HCEC 1CT (cell line): ENCODE results near the gene GTF3C6.
"Not testable (repeated sequence)": the region's sequence is repeated elsewhere in the genome, so short reads cannot be mapped to it uniquely, and the experiment has no call there.

Experiments
- DNase-seq: peaks from one replicate; pipeline ENCODE4 v3.0.0-alpha.2; 2017

The GTF3C6 gene

GRCh38 chr6:110980227-110980626 lies 21.7 kb downstream of the GTF3C6 start:
- no peak for DNase-seq

DNA sequence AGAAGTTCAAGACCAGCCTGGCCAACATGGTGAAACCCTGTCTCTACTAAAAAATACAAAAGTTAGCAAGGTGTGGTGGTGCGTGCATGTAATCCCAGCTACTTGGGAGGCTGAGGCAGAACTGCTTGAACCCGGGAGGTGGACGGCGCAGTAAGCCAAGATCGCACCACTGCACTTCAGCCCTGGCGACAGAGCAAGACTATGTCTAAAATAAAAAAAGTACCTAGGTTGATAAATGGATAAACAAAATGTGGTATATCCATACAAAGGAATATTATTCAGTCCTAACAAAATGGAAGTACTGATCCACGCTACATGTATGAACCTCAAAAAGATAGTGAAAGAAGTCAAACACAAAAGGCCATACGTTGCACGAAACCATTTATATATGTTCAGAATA lies 22.1 kb downstream of the GTF3C6 start:
- DNase-seq, result no peak

GRCh38 chr6:110981202-110981600 lies 22.7 kb downstream of the GTF3C6 start:
- no peak for DNase-seq

DNA sequence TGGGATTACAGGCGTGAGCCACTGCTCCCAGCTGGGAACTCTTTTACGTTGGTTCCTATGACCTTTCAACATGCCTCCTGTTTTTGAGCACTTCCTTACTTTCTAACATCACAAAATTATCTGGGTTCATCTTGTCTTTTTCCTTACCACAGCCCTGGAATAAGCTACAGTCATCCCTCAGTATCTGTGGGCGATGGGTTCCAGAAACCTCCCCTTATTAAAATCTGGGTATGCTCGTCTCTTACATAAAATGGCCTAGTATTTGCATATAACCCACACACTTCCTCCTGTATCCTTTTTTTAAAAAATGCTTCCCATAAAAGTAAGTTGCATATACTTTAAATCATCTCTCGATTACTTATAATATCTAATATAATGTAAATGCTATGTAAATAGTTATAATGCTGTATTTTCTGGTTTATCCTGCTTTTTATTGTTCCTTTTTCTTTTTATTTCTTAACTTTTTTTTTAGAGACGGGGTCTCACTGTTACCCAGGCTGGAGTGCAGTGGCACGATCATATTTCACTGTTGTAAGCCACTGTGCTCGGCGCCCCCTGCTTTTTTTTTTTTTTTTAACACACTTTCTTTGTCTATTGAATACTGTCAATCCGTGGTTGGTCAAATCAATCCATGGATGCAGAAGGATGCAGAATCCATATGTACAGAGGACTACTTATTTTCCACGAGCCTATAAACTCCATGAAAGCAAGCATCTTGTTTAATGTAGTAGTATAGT lies 32.5 kb downstream of the GTF3C6 start:
- DNase-seq, result no peak

- no peak for DNase-seq
These were observed 38.2 kb downstream of the GTF3C6 start for GRCh38 chr6:110996691-110997090.

DNA sequence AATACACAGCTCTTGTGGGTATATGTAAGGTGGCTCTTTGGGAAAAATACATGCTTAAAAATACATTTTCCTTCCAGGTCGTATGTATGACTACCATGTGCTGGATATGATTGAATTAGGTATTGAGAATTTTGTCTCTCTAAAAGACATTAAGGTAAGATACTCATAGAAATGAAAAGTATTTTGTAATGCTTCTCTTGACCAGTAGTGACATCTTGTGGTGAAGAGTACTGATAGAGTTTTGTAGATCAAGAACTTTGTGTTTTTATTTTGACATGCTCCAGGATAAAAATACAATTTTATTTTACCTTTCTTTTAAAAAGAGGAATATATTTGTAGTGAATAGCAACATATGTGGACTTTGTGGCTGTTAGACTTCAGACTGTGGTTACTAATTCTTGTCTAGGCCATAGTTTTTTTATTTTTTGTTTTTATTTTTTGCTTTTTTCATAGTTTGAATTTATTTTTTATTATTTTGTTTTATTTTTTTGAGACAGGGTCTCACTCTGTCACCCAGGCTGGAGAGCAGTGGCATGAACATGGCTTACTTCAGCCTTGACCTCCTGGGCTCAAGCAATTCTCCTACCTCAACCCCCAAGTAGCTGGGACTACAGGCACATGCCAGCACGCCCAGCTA lies 41.2 kb downstream of the GTF3C6 start:
- peak; percentile 33 for DNase-seq

DNA sequence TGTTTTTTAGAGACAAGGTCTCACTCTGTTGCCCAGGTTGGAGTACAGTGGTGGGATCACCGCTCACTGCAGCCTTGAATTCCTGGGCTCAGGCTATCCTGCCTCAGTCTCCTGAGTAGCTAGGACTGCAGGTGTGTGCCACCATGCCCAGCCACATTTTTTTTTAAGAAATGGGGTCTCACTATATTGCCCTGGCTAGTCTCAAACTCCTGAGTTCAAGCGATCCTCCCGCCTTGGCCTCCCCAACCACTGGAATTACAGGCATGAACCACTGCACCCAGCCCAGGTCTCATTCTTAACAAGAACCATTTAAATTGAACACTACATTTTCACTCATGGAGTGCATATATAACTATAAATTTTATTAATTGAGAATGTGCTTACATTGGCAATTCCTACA lies 43.8 kb downstream of the GTF3C6 start:
- DNase-seq, result no peak

DNA sequence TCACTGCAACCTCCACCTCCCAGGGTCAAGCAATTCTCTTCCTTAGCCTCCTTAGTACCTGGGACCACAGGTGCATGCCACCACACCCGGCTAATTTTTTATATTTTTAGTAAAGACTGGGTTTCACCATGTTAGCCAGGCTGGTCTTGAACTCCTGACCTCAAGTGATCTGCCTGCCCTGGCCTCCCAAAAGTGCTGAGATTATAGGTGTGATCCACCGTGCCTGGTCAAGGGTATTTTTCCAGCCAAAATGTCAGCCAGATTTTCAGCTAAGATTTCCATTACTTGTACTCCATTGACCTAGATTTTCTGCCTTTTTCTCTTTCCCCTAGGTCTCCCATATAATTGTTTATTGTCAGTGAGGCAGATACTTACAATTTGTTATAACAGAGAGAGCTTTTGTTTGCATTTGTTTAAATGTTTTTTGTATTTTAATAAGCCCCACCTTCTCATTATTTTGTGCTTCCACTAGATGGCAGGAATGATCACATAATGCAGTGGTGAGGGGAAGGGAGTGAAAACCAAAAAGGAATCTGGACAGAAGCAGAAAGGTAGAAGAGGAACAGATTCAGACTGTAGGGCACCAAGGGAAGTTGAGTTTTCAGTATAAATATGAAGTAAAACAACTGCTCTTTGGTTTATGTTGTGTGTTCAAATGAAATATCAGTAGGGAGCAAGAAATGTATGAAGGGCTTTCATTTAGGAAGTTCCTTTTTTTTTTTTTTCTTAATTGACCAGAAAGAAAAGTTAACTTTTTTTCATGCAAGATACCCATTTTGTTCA lies 53.0 kb downstream of the GTF3C6 start:
- peak; percentile 61 for DNase-seq

DNA sequence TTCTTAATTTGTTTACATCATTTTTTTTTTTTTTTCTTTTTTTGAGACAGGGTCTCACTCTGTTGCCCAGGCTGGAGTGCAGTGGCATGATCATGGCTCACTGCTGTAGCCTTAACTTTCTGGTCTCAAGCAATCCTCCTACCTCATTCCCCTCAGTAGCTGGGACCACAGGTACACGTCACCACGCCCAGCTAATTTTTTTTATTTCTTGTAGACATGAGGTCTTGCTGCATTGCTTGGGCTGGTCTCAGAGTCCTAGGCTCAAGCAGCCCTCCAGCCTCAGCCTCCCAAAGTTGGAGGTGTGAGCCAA lies 53.6 kb downstream of the GTF3C6 start:
- DNase-seq, result no peak

- not testable (repeated sequence) for DNase-seq
These were observed 54.0 kb downstream of the GTF3C6 start for GRCh38 chr6:111012520-111012919.

DNA sequence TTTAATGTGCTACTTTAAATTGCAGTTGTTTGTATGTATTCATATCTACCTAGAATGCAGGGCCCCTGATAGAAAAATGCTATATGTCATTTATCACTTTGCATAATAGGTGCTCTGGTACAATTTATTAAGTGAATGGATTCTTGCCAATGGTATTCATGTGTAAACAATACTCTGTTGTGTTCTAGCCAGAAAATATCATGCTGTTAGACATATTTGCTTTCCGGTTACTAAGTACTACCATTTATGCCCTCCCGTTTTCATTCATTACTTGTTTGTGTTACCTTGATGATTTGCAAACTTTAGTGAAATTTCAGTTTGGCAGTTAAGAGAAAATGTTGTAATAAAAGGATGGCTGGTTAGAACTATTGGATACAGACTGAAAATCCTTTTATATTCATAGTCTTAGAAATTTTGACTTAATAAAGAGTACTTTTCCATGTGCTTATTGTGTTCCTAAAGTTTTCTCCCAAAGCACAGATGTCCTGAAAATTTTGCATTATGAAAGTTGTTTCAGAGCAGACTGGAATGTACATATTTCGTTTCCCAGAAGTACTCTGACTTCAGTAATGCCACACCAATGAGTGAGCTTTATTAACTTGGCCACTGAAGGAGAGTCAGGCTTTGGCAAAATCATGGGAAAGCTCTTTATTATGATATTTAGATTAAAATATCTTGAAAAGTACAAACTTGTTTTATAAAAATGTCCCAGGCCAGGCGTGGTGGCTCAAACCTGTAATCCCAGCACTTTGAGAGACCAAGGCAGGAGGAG lies 54.8 kb downstream of the GTF3C6 start:
- no peak for DNase-seq

DNA sequence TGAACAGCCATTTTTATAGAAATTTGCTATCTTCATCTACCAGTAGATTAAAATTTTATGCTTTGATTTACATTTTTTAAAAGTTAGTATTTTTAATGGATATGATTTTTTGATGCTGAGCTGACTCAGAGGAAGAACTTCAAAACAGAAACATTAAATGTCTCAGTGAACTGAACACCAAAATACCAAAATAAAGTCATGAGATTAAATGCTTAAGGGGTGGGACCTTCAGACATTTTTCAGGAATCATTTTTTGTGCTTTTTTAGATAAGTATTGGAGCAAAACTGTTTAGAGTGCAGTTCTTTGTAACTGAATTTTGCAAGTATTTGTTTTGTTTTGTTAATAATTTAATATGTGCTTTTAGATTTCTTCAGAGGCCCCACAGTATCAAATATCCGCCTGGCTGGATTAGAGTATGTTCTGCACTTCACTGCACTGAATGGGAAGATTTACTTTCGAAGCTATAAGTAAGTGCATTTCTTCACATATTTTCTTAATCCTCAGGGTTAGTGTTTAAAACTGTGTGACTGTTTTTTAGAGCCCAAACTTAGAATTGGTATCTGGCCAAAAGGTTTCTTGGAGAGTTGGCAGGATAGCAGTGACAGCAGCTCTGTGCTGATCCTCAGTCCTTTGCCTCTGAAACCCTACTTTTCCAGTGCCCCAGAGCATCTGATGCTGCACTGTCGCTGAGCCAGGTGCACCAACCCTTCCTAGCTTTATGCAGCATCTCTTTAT lies 57.1 kb downstream of the GTF3C6 start:
- no peak for DNase-seq

GRCh38 chr6:111017241-111017640 lies 58.7 kb downstream of the GTF3C6 start:
- not testable (repeated sequence) for DNase-seq
